HG03520 (cell line): ENCODE measurements around the gene TOLLIP.
A peak's percentile ranks its signal among the peaks of the same experiment; 100 is the strongest.
"Not testable (repeated sequence)": the region's sequence is repeated elsewhere in the genome, so short reads cannot be mapped to it uniquely, and the experiment has no call there.

ENCODE experiments used
- ATAC-seq: cut with Tn5 transposase; IDR thresholded peaks from one replicate; pipeline ENCODE4 v1.9.1; 2021; ENCODE audit warnings: mild to moderate bottlenecking, moderate library complexity; ENCODE audit not compliant: unreplicated experiment

Gene TOLLIP

DNA sequence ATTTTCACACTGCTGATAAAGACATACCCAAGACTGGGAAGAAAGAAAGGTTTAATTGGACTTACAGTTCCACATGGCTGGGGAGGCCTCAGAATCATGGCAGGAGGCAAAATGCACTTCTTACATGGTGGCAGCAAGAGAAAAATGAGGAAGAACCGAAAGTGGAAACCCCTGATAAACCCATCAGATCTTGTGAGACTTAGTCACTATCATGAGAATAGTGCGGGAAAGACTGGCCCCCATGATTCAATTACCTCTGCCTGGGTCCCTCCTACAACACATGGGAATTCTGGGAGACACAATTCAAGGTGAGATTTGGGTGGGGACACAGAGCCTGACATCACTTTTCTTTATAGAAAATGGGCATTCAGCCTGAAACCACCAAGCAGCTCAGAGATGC, 42.5 kb downstream of the TOLLIP start:
- ATAC-seq = not testable (repeated sequence)

DNA sequence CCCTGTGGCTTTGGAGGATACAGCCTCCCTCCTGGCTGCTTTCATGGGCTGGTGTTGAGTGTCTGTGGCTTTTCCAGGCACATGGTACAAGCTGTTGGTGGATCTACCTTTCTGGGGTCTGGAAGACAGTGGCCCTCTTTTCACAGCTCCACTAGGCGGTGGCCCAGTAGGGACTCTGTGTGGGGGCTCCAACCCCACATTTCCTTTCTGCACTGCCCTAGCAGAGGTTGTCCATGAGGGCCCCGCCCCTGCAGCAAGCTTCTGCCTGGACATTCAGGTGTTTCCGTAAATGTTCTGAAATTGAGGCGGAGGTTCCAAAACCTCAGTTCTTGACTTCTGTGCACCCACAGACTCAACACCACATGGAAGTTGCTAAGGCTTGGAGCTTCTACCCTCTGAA, 44.0 kb downstream of the TOLLIP start:
- ATAC-seq = not testable (repeated sequence)

DNA sequence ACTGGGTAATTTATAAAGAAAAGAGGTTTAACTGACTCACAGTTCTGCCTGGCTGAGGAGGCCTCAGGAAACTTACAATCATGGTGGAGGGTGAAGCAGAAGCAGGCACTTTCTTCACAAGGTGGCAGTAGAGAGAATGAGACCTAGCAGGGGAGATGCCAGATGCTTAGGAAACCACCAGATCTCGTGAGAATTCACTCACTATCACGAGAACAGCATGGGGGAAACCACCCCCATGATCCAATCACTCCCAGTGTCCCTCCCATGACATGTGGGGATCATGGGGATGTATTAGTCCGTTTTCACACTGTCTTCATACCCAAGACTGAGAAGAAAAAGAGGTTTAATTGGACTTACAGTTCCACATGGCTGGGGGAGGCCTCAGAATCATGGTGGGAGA, 45.0 kb downstream of the TOLLIP start:
- ATAC-seq = not testable (repeated sequence)

DNA sequence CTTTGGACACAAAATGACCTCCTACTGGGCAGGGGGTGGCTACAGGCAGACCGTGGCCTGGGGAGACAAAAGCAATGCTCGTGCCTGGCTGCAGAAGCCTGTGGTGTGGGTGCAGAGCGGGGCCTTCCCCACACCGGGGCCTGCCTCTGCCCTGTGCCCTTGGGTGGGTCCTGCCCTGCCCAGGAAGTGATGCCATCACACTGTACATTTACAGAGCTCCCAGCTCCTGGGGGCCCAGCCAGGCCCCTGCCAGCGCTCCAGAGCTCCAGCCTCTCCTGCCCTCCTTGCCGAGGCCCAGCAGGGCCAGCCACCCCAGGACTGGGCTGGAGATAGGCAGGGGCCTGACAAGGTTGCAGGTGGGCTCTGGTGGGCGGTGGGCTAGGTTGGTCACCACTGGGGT, 46.4 kb downstream of the TOLLIP start:
- ATAC-seq = no peak

DNA sequence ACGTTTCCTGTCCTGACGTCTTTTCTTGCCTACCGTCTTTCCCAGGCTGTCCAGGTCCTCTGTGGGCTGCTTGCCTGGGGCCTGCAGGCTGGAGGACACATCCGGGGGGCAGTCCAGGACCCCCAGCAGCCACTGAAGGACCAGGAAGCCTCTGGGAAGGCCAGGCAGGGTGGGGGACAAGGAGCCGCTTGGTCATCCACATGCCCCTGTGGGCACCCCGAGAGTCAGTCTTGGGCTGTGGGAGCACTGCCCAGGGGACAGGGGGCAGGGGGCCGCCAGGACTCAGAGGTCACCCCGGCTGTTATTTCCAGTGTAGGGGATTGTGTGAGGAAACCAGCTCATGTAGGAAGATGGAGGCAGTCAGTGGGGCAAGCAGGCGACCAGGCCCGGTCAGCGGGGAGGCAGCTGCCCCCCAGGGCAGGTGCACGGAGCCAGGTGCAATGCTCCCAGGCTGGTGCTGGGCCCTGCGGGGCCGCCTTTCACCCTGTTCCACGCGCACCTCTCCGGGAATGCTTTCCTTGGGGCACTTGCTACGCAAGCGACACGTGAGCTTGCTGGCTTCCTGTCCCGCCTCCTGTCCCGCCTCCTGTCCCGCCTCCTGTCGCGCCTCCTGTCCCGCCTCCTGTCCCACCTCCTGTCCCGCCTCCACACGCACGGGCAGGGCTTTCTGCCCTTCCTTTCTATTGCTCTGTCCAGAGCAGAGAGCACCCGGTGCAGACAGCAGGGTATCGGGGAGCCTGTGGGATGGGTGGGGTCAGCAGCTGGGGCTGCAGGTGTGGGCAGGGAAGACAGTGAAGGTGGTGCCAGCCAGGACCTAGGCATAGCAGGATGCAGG, 47.0 kb downstream of the TOLLIP start:
- ATAC-seq = peak; percentile 71

DNA sequence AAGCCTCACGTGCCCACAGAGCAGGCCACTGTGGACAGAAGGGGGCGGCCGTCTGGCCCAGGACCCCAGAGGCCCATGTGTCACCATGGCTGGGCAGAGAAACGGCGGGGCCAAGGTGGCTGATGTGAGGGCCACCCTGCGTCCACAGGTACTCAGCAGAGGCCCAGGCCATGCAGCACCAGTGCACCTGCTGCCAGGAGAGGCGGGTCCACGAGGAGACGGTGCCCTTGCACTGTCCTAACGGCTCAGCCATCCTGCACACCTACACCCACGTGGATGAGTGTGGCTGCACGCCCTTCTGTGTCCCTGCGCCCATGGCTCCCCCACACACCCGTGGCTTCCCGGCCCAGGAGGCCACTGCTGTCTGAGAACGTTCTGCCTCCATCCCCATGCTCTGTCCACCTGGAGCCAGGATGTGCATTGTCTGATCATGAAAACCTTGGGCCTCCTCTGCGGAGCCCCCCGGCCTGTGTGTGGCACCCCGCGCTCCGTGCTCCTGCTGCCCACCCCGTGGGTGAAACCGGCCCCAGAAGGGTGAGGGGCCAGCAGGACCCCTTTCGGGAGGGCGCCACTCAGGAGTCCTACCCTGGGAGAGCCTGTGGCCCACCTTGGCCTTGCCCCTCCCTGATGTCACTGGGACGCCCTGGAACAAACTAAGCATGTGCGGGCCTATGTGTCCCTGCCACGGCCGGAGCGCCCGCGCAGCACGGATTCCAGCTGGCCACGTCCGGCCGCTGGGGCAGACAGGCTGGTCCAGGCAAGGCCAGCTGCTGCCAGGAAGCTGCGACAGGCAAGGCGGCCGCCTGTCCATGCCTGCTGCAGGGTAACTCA, 48.0 kb downstream of the TOLLIP start:
- ATAC-seq = no peak

DNA sequence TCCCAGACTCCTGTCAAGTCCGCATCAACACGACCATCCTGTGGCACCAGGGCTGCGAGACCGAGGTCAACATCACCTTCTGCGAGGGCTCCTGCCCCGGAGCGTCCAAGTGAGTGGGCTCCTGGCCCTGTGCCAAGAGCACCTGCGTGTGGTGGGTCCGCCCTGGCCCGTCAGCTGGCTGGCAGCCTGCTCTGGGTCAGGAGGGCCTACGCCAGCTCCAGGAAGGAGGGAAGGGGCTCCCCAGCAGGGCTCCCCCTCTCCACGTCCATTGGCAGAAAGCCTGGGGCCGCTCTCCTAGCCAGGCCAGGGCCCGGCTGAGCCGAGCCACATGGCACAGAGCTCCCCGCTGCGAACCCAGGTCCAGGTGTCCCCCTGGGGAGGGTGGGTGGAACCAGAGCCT, 48.8 kb downstream of the TOLLIP start:
- no peak for ATAC-seq

DNA sequence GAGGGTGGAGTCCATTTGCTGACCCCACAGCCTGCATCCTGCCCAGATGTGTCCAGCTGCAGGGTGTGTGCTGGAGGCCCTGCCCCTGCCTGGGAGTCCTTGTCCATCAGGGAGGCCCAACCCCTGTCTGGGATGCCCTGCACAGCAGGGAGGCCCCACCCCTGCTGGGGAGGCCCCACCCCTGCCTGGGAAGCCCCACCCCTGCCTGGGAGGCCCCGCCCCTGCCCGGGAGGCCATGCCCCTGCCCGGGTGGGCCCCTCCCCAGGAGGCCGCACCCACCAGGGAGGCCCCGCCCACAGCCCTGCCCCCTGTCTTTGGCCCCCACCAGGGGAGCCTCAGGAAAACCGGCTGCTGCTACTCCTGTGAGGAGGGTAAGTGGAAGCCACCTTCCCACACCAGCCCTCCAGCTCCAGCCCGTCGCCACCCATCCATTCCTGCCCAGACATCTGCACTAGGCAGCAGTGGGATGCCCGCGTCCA, 49.4 kb downstream of the TOLLIP start:
- no peak for ATAC-seq

DNA sequence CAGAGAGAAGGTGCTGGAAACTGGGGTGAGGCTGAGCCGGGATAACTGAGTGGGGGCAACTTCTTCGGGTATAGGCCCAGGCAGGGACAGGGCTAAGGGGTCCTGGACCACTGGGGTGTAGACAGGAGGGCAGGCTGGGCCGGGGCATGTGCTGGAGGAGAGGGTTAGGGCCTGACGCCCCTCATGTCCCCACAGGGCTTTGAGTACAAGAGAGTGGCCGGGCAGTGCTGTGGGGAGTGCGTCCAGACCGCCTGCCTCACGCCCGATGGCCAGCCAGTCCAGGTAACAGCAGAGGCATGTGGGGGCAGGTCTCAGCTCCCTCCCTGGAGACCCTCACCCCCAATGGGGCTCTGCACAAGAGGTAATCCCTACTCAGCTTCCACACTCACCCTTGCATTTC, 49.9 kb downstream of the TOLLIP start:
- no peak for ATAC-seq

DNA sequence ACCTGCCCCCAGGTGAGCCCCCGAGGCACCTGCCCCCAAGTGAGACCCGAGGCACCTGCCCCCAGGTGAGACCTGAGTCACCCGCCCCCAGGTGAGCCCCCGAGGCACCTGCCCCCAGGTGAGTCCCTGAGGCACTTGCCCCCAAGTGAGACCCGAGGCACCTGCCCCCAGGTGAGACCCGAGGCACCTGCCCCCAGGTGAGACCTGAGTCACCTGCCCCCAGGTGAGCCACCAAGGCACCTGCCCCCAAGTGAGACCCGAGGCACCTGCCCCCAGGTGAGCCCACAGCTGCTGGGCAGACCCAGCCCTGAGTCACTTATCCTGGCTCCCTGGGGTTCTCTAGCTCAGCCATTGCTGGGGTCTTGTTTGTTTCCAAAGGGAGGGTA, 50.4 kb downstream of the TOLLIP start:
- ATAC-seq = no peak

DNA sequence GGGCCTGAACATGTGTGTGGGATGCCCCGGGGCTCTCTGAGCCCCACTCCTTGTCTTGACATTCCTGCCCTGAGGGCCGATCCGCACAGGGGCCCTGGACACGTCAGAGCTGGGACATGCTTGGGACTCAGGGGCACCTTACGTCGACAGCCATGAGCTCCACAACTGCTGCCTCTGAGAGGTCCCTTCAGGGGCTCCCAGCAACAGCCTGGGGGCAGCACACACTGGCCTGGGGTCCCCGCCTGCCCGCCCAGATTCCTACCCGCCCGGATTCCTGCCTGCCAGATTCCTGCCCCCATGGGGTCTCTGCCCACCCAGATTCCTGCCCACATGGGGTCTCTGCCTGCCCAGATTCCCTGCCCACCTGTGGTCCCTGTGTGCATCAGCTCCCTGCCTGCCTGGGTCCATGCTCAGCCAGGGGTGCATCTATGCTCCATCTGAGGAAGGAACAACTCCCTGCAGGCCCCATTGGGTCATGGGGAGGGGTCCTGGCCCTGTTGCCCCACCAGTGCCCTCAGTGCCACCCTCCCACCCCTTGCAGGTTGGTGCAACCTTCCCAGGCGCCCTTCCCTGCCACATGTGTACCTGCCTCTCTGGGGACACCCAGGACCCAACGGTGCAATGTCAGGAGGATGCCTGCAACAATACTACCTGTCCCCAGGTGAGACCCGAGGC, 50.9 kb downstream of the TOLLIP start:
- ATAC-seq = no peak

DNA sequence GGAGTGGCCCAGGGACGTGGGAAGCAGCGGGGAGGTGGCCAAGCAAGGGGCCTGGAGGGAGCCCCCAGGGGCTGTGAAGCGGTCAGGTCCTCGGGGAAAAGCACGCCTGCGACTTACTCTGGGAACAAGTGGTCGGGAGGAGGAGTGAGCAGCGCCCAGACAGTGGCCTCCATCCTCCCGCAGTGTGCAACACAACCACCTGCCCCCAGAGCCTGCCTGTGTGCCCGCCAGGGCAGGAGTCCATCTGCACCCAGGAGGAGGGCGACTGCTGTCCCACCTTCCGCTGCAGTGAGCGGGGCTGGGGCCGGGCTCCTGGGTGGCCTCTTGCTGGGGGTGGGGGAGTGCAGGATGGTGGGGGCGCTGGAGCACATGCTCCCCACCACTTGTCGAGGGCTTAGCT, 51.5 kb downstream of the TOLLIP start:
- no peak for ATAC-seq

DNA sequence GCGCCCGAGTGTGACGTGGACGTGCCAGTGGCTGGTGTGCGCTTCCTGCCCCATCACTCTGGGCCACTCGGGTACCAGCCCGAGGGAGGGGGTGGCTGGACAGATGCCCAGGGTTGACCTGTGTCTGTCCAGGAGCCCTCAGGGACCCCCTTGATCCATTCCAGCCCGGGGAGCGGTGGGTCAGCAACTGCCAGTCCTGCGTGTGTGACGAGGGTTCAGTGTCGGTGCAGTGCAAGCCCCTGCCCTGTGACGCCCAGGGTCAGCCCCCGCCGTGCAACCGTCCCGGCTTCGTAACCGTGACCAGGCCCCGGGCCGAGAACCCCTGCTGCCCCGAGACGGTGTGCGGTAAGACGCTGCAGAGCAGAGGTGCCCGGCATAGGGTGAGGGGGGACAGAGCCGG, 52.1 kb downstream of the TOLLIP start:
- no peak for ATAC-seq

DNA sequence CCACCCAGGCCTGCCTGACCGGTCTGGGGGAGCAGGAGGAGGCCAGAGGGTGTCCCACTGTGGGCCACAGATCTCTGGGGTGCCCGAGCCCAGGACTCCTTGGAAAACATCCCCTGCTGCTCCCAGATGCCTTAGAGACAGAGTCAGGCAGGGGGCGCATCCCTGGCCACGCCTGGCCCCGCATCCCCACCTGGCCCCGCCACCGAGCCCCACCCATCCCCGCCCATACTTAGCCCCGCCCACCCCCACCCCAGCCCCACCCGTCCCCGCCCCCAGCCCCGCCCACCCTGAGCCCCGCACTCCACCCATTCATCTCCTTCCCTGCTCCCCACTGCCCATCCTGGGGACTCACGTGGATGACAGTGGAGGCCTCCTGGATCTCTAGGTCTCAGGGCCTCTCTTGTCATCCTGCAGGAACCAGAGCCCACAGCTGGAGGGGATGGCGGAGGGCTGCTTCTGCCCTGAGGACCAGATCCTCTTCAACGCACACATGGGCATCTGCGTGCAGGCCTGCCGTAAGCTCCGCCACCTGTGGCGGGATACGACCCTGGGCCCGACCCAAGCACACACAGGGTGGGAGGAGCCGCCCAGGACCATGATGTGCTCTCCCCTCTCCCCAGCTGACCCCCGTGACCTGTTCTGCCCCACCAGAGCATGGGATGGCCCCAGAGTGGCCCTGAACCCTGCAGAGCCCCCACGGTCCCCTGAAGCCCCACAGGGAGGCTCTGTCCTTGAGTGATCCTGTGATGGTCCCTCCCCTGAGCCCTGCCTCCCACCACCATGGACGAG, 53.0 kb downstream of the TOLLIP start:
- ATAC-seq = no peak

DNA sequence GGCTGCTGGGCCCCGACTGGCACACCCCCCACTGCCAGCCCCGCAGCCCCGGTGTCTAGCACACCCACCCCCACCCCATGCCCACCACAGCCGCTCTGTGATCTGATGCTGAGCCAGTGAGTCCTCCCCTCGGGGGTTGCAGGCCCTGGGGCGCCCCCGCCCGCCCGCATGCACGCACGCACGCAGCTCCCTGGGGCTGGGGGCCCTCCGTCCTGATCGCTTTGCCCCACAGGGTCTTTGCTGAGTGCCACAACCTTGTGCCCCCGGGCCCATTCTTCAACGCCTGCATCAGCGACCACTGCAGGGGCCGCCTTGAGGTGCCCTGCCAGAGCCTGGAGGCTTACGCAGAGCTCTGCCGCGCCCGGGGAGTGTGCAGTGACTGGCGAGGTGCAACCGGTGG, 54.3 kb downstream of the TOLLIP start:
- ATAC-seq = no peak

DNA sequence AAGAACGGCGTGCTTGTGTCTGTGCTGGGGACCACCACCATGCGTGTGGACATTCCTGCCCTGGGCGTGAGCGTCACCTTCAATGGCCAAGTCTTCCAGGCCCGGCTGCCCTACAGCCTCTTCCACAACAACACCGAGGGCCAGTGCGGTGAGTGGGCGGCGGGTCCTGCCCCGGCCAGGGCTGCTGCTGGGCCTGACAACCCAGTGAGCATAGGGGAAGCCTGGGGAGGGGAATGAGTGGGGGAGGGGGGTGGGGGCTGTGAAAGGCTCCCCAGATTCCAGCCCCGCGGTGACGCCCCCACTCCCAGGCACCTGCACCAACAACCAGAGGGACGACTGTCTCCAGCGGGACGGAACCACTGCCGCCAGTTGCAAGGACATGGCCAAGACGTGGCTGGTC, 54.7 kb downstream of the TOLLIP start:
- ATAC-seq = no peak

DNA sequence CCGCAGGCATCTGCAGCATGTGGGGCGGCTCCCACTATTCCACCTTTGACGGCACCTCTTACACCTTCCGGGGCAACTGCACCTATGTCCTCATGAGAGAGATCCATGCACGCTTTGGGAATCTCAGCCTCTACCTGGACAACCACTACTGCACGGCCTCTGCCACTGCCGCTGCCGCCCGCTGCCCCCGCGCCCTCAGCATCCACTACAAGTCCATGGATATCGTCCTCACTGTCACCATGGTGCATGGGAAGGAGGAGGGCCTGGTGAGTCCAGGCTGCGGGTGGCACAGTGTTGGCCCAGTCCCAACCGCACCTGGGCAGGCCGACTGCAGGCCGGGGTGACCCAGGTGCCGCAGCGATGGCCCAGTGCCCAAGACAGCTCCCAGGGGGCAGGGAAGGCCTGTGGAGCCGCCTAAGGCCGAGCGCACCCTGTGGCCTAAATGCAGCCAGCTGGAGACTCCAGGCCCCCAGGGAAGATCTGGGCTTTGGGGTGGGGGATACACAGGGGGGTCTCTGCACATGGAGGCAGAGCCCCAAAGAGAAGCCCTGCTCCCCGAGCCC, 55.3 kb downstream of the TOLLIP start:
- ATAC-seq = no peak

DNA sequence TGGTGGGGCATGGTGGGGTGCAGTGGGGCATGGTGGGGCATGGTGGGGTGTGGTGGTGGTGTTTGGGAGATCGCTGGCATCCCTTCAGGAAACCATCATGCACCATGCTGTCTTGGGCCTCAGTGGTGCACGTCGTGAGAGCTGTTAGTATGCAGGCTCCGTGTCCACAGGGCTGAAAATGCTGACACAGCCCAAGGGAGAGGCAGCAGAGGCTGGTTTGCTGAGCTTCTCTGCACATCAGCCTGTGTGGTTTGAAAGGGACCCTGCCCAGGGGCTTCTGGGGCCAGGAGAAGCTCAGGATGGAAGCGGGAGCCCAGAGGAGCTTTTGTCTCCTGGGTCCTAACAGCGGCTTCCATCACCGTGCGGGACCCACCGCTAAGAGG, 56.3 kb downstream of the TOLLIP start:
- ATAC-seq = no peak

DNA sequence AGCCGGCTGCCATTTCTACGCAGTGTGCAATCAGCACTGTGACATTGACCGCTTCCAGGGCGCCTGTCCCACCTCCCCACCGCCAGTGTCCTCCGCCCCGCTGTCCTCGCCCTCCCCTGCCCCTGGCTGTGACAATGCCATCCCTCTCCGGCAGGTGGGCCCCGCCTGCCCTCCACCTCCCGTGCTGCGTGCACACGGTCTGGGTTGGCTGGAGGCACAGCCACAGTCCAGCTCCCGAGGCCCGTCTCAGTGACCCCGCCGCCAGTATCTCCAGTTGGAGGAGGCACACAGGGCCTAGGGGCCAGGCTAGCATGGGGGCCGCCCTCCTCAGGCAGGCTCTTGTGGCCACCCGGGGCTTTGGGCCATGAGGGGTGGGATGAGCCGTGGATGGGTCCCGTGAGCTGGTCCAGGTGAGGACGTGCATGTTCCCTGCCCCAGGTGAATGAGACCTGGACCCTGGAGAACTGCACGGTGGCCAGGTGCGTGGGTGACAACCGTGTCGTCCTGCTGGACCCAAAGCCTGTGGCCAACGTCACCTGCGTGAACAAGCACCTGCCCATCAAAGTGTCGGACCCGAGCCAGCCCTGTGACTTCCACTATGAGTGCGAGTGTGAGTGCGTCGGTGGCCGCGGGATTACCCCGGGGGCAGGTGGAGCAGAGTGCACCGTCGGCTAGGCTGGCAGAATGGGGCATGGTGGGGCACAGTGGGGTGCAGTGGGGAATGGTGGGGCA, 56.9 kb downstream of the TOLLIP start:
- no peak for ATAC-seq
